K562 (cell line): ENCODE results near the gene LBP. TPM values are rescaled to one million over a fixed set of nuclear protein-coding genes. Genes with fewer than 3 reads are reported as not detected.
A peak's percentile ranks its signal among the peaks of the same experiment; 100 is the strongest.

Source experiments
- ATAC-seq: fragments of 200-7000 bp; cut with Tn5 transposase; 3 replicates; pipeline ENCODE4 v1.9.1; 2020; ENCODE audit warnings: moderate library complexity
- BruUV-seq: library from RNA; stranded (reverse); fragments of 400-500 nt; replicated peaks from 2 replicates; lab custom pipeline; 2021; lab: Mats Ljungman, UMichigan
- CTCF ChIA-PET: fragments of 300-600 bp; formaldehyde crosslinking; extraction: SDS; loops from one replicate; lab custom pipeline; 2021; ENCODE audit warnings: low intra/inter-chr PET ratio; lab: Yijun Ruan, JAX
- POLR2A ChIA-PET: fragments of 300-600, 350-650 bp; sonication (Branson Sonifier 250); formaldehyde crosslinking; extraction: SDS; loops from one replicate; lab custom pipeline; 2021; ENCODE audit warnings: antibody characterized with exemption, inconsistent platforms; lab: Yijun Ruan, JAX
- DNase-seq, 4 experiments: peaks; one replicate each; pipeline versions ENCODE4 v3.0.0 to v3.0.0-alpha.2; 2011 to 2018; ENCODE audit warnings: low spot score in 3 of 4, mixed read lengths in 3 of 4; ENCODE audit errors: extremely low read depth in 1 of 4
- FAIRE-seq: peaks from 2 replicates; lab custom pipeline; 2011; peaks lifted over from hg19 to GRCh38; lab: Jason Lieb, UNC
- H2AFZ ChIP-seq: 2 replicates; pipeline ENCODE4 v1.6.0; 2011; ENCODE audit warnings: low read depth, low read length, control low read depth, inconsistent platforms
- H3K27ac ChIP-seq: fragments of 200-600 bp; 3 replicates; pipeline ENCODE4 v1.8.0; 2011; ENCODE audit warnings: low read depth, mild to moderate bottlenecking, control low read depth, inconsistent platforms, low read length, moderate library complexity, mixed read lengths; ENCODE audit errors: extremely low read depth
- H3K27me3 ChIP-seq, 2 experiments: fragments of 300-600 bp in 1 of 2; 2 replicates in 1 of 2; 3 replicates in 1 of 2; pipeline versions ENCODE4 v1.6.0 to v1.8.0; 2011; ENCODE audit warnings: inconsistent platforms in 2 of 2, low read length in 2 of 2, mild to moderate bottlenecking in 1 of 2, mixed read lengths in 1 of 2, moderate library complexity in 1 of 2; ENCODE audit not compliant: control insufficient read depth in 2 of 2, insufficient read depth in 2 of 2
- H3K36me3 ChIP-seq: fragments of 300-600 bp; 3 replicates; pipeline ENCODE4 v1.8.0; 2011; ENCODE audit warnings: mild to moderate bottlenecking, low read length, inconsistent platforms; ENCODE audit not compliant: control insufficient read depth, insufficient read depth
- H3K4me1 ChIP-seq, 2 experiments: fragments of 200-600 bp in 1 of 2; replicated peaks in 1 of 2; 2 replicates in 1 of 2; 3 replicates in 1 of 2; pipeline versions ENCODE4 v1.5.1 to v1.8.0; 2011; ENCODE audit warnings: inconsistent platforms in 2 of 2, low read length in 2 of 2, mild to moderate bottlenecking in 1 of 2, mixed read lengths in 1 of 2, moderate library complexity in 1 of 2; ENCODE audit not compliant: control insufficient read depth in 2 of 2, insufficient read depth in 2 of 2
- H3K4me2 ChIP-seq: 2 replicates; pipeline ENCODE4 v1.6.1; 2011; ENCODE audit warnings: low read length, control low read depth, inconsistent platforms, mixed read lengths; ENCODE audit not compliant: insufficient read depth
- H3K4me3 ChIP-seq: fragments of 200-600 bp; sonication (generic), shearing (Covaris generic); 2 replicates; pipeline ENCODE4 v1.5.1; 2016; ENCODE audit warnings: control low read depth, inconsistent platforms
- H3K79me2 ChIP-seq: fragments of 200-600 bp; 3 replicates; pipeline ENCODE4 v1.8.0; 2011; ENCODE audit warnings: low read length, inconsistent platforms; ENCODE audit not compliant: control insufficient read depth, insufficient read depth
- H3K9ac ChIP-seq, 2 experiments: 2 replicates each; pipeline versions ENCODE4 v1.6.0 to v1.6.1; 2011; ENCODE audit warnings: low read depth in 2 of 2, low read length in 2 of 2, control low read depth in 1 of 2, inconsistent platforms in 1 of 2, mild to moderate bottlenecking in 1 of 2, mixed read lengths in 1 of 2; ENCODE audit not compliant: insufficient read depth in 1 of 2
- H3K9me1 ChIP-seq: one replicate; pipeline ENCODE4 v1.6.0; 2011; ENCODE audit warnings: inconsistent platforms, mild to moderate bottlenecking, low read length, moderate library complexity; ENCODE audit not compliant: control insufficient read depth, insufficient read depth
- H3K9me3 ChIP-seq: replicated peaks from 2 replicates; pipeline ENCODE4 v1.5.1; 2011; ENCODE audit warnings: low read depth, low read length, inconsistent platforms; ENCODE audit not compliant: control insufficient read depth, insufficient read depth
- H4K20me1 ChIP-seq: replicated peaks from 2 replicates; pipeline ENCODE4 v1.6.1; 2011; ENCODE audit warnings: low read length, inconsistent platforms, mixed read lengths; ENCODE audit not compliant: control insufficient read depth, insufficient read depth
- CEBPB ChIP-seq: fragments of 450-650 bp; IDR thresholded peaks from 2 replicates; pipeline ENCODE4 v1.6.1; 2016; ENCODE audit warnings: missing genetic modification characterization, missing compliant biosample characterization
- EP300 ChIP-seq: IDR thresholded peaks from 2 replicates; pipeline ENCODE4 v1.6.1; 2012; ENCODE audit warnings: low read length, improper control_type of control experiment
- HMBOX1 ChIP-seq: sonication (generic); IDR thresholded peaks from 2 replicates; pipeline ENCODE4 v1.6.1; 2016
- JUND ChIP-seq, 2 experiments: IDR thresholded peaks; 2 replicates in 1 of 2; 3 replicates in 1 of 2; pipeline ENCODE4 v1.6.1; 2011; ENCODE audit warnings: borderline replicate concordance in 2 of 2, low read depth in 2 of 2, low read length in 2 of 2, improper control_type of control experiment in 1 of 2, missing biosample characterization in 1 of 2, missing genetic modification characterization in 1 of 2, missing genetic modification reagents in 1 of 2
- KLF6 ChIP-seq: fragments of 250-450 bp; sonication (Bioruptor Pico); IDR thresholded peaks from 2 replicates; pipeline ENCODE4 v1.4.0; 2020; ENCODE audit warnings: mild to moderate bottlenecking, moderate library complexity, borderline replicate concordance
- NCOR1 ChIP-seq: fragments of 450-650 bp; IDR thresholded peaks from 2 replicates; pipeline ENCODE4 v1.6.1; 2016; ENCODE audit warnings: mild to moderate bottlenecking, moderate library complexity
- NFE2L1 ChIP-seq: fragments of 450-650 bp; IDR thresholded peaks from 2 replicates; pipeline ENCODE4 v1.6.1; 2016; ENCODE audit warnings: missing genetic modification characterization, low read depth, mild to moderate bottlenecking, missing compliant biosample characterization, moderate library complexity, borderline replicate concordance
- RFX5 ChIP-seq: IDR thresholded peaks from 2 replicates; pipeline ENCODE4 v1.6.1; 2011; ENCODE audit warnings: low read depth, mild to moderate bottlenecking, improper control_type of control experiment, low read length
- XRCC3 ChIP-seq: fragments of 450-650 bp; IDR thresholded peaks from 2 replicates; pipeline ENCODE4 v1.6.1; 2017; ENCODE audit warnings: mild to moderate bottlenecking, moderate library complexity
- ZBTB11 ChIP-seq, 3 experiments: fragments of 200-800 bp in 1 of 3; fragments of 250-450 bp in 1 of 3; fragments of 450-650 bp in 1 of 3; sonication (Bioruptor Pico) in 1 of 3; sonication (Bioruptor generic) in 1 of 3; formaldehyde crosslinking in 1 of 3; IDR thresholded peaks; 2 replicates each; pipeline versions ENCODE4 v1.6.1 to v1.8.0; 2016 to 2022; ENCODE audit warnings: mild to moderate bottlenecking in 2 of 3, missing genetic modification characterization in 2 of 3, missing compliant biosample characterization in 1 of 3, moderate library complexity in 1 of 3
- WGBS: fragments of 100-300 bp; shearing (Covaris generic); methylation state at CpG from one replicate; pipeline ENCODE4 v1.1.6; 2016; ENCODE audit warnings: low coverage, mixed read lengths; ENCODE audit not compliant: insufficient coverage; ENCODE audit errors: missing lambda C conversion rate; 5-methylcytosine and 5-hydroxymethylcytosine counted together
- in situ Hi-C: fragments of 300-500 bp; cut with MboI; formaldehyde crosslinking; loops from 4 replicates; pipeline ENCODE4 v1.15.0; 2018; ENCODE audit warnings: inconsistent platforms, mixed read lengths
- intact Hi-C: fragments of 100-400 bp; cut with micrococcal nuclease; formaldehyde crosslinking; loops from 2 replicates; pipeline ENCODE4 v1.14.2; 2022
- polyA plus RNA-seq, 8 experiments: library from polyadenylated mRNA; depleted of rRNA in 4 of 8; stranded (reverse) in 5 of 8; unstranded in 3 of 8; fragments of >200 nt; fragmentation: Nextera tagmentation in 2 of 8; fragmentation: Illumina TruSeq in 1 of 8; extraction: Ambion mirVana in 2 of 8; extraction: Trizol in 1 of 8; gene quantifications; 2 replicates each; pipeline versions ENCODE4 v1.2.1 to v1.2.3, GENCODE V29; 2011 to 2014; ENCODE audit warnings: inconsistent platforms in 1 of 8, missing spikeins in 1 of 8
- total RNA-seq, 7 experiments: library from RNA; depleted of rRNA in 6 of 7; stranded (reverse); fragments of >200 nt in 6 of 7; fragmentation: Illumina TruSeq in 2 of 7; extraction: Trizol in 2 of 7; gene quantifications; 2 replicates each; pipeline versions ENCODE4 v1.2.1 to v1.2.3, GENCODE V29; 2011 to 2021; ENCODE audit warnings: low replicate concordance in 1 of 7
- TF ChIP-seq, protein P1 (sequence below): conservative IDR thresholded peaks from 2 replicates; pipeline ENCODE4 v1.6.1; 2011; ENCODE audit warnings: low read depth, mild to moderate bottlenecking, low read length; ENCODE audit not compliant: control insufficient read depth
- TF ChIP-seq, protein P2 (sequence below): fragments of 250-450 bp; sonication (Bioruptor Pico); IDR thresholded peaks from 2 replicates; pipeline ENCODE4 v1.4.0; 2020; ENCODE audit warnings: borderline replicate concordance

The LBP gene
- total and polyA plus RNA-seq, 9 of the 15 experiments (the other 6 are each of a cell fraction or from before 2014, with no cell fraction given), result 0.06 to 0.31 (median 0.09) TPM; not detected in 3

DNA sequence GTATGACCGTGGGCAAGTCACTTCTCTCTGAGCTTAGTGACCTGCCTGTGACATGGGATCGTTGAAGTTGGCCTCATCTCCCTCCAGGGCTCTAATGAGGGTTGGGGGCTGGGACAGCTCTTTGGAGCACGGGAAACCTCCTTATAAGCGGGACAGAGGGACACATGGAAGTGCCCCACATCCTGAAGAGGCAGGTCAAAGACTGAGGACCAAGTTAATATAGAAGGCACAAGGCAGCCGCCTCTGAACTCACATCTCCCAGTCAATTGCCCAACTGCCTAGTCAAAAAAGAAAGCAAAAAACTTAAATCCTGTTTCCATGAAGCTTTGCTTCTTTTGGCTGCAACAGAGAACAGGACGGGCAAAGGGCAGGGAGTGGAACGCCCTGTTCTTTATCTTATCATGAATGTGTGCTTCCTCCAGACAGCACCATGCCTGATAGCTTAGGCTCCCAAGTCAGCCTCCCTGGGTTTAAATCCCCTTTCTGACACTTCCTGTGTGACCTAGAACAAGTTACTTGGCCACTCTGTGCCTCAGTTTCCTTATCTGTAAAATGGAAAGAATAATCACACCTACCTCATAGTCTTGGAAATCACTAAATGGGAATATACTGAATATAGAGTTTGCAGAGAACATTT lies 27.1 kb downstream of the LBP start:
- ATAC-seq, result peak; percentile 61
- Histone ChIP-seq H3K9me3 (no peaks in the 10 kb centered on the region), H4K20me1 (no peaks in the 10 kb centered on the region), H3K27ac (no peak overlapping the region), H3K4me2 (0 out of 2 replicates have a peak overlapping the region, but pooled peaks have one; percentile 24), H3K9me1 (no peaks in the 10 kb centered on the region), H3K9ac (no peak overlapping the region), H2AFZ (peak overlapping the region; percentile 1; the same call in 1 of the 2 replicates), H3K4me3 (no peak overlapping the region), H3K36me3 (no peaks in the 10 kb centered on the region), H3K27me3 (peaks cover 13 to 33% of the 10 kb centered on the region in 2 experiments; a peak in 4 of 5 replicates), H3K4me1 (peaks cover 7 to 14% of the 10 kb centered on the region in 2 experiments; a peak in 4 of 5 replicates), H3K79me2 (no peaks in the 10 kb centered on the region)
- ChIA-PET CTCF (interaction anchor here (0.6 kb wide), 1 partner anchor 1835 kb away, joined by 4 read pairs; no protein-coding TSS in a partner anchor), POLR2A (interaction anchor here (0.9 to 3.8 kb wide), 5 partner anchors 10 to 59 kb away, joined by 3 to 13 read pairs (median 4); no protein-coding TSS in a partner anchor)
- WGBS, result 11% methylated on average over 7 of the region's 7 CpGs
- intact Hi-C loops (no loop called here), in situ Hi-C loops (no loop called here)
- no peak for FAIRE-seq
- DNase-seq, result peak in 2 of 4 experiments; percentile 29 to 50
- BruUV-seq, result no TSS peak
- TF ChIP-seq, protein P1, sequence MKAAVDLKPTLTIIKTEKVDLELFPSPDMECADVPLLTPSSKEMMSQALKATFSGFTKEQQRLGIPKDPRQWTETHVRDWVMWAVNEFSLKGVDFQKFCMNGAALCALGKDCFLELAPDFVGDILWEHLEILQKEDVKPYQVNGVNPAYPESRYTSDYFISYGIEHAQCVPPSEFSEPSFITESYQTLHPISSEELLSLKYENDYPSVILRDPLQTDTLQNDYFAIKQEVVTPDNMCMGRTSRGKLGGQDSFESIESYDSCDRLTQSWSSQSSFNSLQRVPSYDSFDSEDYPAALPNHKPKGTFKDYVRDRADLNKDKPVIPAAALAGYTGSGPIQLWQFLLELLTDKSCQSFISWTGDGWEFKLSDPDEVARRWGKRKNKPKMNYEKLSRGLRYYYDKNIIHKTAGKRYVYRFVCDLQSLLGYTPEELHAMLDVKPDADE, result no peak
- no peak for TF ChIP-seq NFE2L1
- 0 out of 2 replicates have a peak, but pooled peaks have one; percentile 5 for TF ChIP-seq JUND (IDR thresholded peaks at IDR 0.05; ENCODE audit: borderline replicate concordance, low read depth, low read length)
- peak; percentile 27; the same call in 1 of the 3 replicates for TF ChIP-seq JUND (tag; IDR thresholded peaks at IDR 0.05; ENCODE audit: borderline replicate concordance, low read depth, low read length)
- peak; percentile 46; the same call in 1 of the 2 replicates for TF ChIP-seq EP300
- TF ChIP-seq, protein P2, sequence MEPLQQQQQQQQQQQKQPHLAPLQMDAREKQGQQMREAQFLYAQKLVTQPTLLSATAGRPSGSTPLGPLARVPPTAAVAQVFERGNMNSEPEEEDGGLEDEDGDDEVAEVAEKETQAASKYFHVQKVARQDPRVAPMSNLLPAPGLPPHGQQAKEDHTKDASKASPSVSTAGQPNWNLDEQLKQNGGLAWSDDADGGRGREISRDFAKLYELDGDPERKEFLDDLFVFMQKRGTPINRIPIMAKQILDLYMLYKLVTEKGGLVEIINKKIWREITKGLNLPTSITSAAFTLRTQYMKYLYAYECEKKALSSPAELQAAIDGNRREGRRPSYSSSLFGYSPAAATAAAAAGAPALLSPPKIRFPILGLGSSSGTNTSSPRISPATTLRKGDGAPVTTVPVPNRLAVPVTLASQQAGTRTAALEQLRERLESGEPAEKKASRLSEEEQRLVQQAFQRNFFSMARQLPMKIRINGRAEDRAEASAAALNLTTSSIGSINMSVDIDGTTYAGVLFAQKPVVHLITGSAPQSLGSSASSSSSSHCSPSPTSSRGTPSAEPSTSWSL (CRISPR knock-in tag), result no peak
- TF ChIP-seq XRCC3, result no peak
- no peak for TF ChIP-seq NCOR1
- no peak for TF ChIP-seq ZBTB11 (CRISPR knock-in tag; IDR thresholded peaks at IDR 0.05)
- TF ChIP-seq CEBPB (tag), result peak; percentile 44; the same call in 1 of the 2 replicates
- TF ChIP-seq RFX5, result no peak
- TF ChIP-seq HMBOX1, result peak; percentile 40; the same call in 1 of the 2 replicates
- TF ChIP-seq KLF6, result no peak
